ENCODE measurements around the gene CGN. TPM values are rescaled to one million over a fixed set of nuclear protein-coding genes. Genes with fewer than 3 reads are reported as not detected.

The CGN gene
- polyA plus RNA-seq, 1 donor from 2014 or later = 4.4 TPM

DNA sequence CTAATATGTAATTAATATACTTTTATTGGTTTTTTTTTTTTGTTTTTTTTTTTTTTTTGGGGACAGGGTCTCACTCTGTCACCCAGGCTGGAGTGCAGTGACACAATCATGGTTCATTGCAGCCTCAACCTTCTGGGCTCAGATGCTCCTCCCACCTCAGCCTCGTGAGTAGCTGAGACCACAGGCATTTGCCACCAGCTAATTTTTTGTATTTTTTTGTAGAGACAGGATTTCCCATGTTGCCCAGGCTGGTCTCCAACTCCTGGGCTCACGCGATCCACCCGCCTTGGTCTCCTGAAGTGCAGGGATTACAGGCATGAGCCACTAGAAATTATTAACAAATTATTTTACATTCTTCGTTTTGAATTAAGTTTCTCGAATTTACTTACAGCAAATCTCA lies 35.1 kb upstream of the CGN start:
- Histone ChIP-seq H2AFZ (ENCODE audit: low read depth, low read length) (no peak overlapping the region), H3K27ac (ENCODE audit: low read length) (no peak overlapping the region)

GRCh38 chr1:151477066-151477465 lies 34.1 kb upstream of the CGN start:
- no peak for TF ChIP-seq EZH2 (IDR thresholded peaks at IDR 0.05; ENCODE audit: borderline replicate concordance, insufficient read depth, low read length, poor library complexity, severe bottlenecking)
- no peak for TF ChIP-seq TAF1 (IDR thresholded peaks at IDR 0.05; ENCODE audit: low read depth)
- TF ChIP-seq, protein P1, sequence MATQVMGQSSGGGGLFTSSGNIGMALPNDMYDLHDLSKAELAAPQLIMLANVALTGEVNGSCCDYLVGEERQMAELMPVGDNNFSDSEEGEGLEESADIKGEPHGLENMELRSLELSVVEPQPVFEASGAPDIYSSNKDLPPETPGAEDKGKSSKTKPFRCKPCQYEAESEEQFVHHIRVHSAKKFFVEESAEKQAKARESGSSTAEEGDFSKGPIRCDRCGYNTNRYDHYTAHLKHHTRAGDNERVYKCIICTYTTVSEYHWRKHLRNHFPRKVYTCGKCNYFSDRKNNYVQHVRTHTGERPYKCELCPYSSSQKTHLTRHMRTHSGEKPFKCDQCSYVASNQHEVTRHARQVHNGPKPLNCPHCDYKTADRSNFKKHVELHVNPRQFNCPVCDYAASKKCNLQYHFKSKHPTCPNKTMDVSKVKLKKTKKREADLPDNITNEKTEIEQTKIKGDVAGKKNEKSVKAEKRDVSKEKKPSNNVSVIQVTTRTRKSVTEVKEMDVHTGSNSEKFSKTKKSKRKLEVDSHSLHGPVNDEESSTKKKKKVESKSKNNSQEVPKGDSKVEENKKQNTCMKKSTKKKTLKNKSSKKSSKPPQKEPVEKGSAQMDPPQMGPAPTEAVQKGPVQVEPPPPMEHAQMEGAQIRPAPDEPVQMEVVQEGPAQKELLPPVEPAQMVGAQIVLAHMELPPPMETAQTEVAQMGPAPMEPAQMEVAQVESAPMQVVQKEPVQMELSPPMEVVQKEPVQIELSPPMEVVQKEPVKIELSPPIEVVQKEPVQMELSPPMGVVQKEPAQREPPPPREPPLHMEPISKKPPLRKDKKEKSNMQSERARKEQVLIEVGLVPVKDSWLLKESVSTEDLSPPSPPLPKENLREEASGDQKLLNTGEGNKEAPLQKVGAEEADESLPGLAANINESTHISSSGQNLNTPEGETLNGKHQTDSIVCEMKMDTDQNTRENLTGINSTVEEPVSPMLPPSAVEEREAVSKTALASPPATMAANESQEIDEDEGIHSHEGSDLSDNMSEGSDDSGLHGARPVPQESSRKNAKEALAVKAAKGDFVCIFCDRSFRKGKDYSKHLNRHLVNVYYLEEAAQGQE (IDR thresholded peaks at IDR 0.05; ENCODE audit: borderline replicate concordance) = no peak
- TF ChIP-seq POLR2AphosphoS5 (IDR thresholded peaks at IDR 0.05) = no peak
- no peak for TF ChIP-seq SMC3 (conservative IDR thresholded peaks at IDR 0.05; ENCODE audit: poor library complexity)
- no peak for TF ChIP-seq RAD21 (conservative IDR thresholded peaks at IDR 0.05)
- no peak for TF ChIP-seq EP300 (conservative IDR thresholded peaks at IDR 0.05; ENCODE audit: poor library complexity, severe bottlenecking)
- no peak for TF ChIP-seq MXI1 (conservative IDR thresholded peaks at IDR 0.05; ENCODE audit: poor library complexity, severe bottlenecking)
- TF ChIP-seq, protein P2, sequence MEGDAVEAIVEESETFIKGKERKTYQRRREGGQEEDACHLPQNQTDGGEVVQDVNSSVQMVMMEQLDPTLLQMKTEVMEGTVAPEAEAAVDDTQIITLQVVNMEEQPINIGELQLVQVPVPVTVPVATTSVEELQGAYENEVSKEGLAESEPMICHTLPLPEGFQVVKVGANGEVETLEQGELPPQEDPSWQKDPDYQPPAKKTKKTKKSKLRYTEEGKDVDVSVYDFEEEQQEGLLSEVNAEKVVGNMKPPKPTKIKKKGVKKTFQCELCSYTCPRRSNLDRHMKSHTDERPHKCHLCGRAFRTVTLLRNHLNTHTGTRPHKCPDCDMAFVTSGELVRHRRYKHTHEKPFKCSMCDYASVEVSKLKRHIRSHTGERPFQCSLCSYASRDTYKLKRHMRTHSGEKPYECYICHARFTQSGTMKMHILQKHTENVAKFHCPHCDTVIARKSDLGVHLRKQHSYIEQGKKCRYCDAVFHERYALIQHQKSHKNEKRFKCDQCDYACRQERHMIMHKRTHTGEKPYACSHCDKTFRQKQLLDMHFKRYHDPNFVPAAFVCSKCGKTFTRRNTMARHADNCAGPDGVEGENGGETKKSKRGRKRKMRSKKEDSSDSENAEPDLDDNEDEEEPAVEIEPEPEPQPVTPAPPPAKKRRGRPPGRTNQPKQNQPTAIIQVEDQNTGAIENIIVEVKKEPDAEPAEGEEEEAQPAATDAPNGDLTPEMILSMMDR (IDR thresholded peaks at IDR 0.05; ENCODE audit: poor library complexity, severe bottlenecking) = no peak
- Histone ChIP-seq H4K20me1 (ENCODE audit: insufficient read depth) (no peaks in the 10 kb centered on the region), H3K36me3 (ENCODE audit: insufficient read depth, low read length) (no peaks in the 10 kb centered on the region), H3K79me2 (replicated peaks; ENCODE audit: insufficient read depth, low read length) (no peaks in the 10 kb centered on the region), H2AFZ (ENCODE audit: low read depth, low read length) (no peak overlapping the region), H3K9me3 (ENCODE audit: low read length) (peaks cover 3% of the 10 kb centered on the region), H3F3A (ENCODE audit: insufficient read depth, low read length, poor library complexity, severe bottlenecking) (no peaks in the 10 kb centered on the region), H3K4me3 (ENCODE audit: low read length) (no peak overlapping the region), H3K9me2 (ENCODE audit: insufficient read depth, low read length) (no peaks in the 10 kb centered on the region), H3K4me2 (ENCODE audit: low read length) (no peak overlapping the region), H3K27me3 (ENCODE audit: insufficient read depth, low read depth, low read length) (no peaks in the 10 kb centered on the region), H3K27ac (ENCODE audit: low read length) (no peak overlapping the region), H3K9ac (ENCODE audit: low read length) (no peak overlapping the region)

More for the DNA sequence above, 35.1 kb upstream of the CGN start:
- Histone ChIP-seq H3K4me3 (ENCODE audit: low read length) (no peak overlapping the region), H3K9me2 (ENCODE audit: insufficient read depth, low read length) (no peaks in the 10 kb centered on the region), H3K4me2 (ENCODE audit: low read length) (no peak overlapping the region), H3K9me3 (ENCODE audit: low read length) (no peaks in the 10 kb centered on the region), H3K27me3 (ENCODE audit: insufficient read depth, low read depth, low read length) (no peaks in the 10 kb centered on the region), H3F3A (ENCODE audit: insufficient read depth, low read length, poor library complexity, severe bottlenecking) (no peaks in the 10 kb centered on the region), H4K20me1 (ENCODE audit: insufficient read depth) (no peaks in the 10 kb centered on the region), H3K9ac (ENCODE audit: low read length) (no peak overlapping the region), H3K79me2 (replicated peaks; ENCODE audit: insufficient read depth, low read length) (no peaks in the 10 kb centered on the region), H3K36me3 (ENCODE audit: insufficient read depth, low read length) (no peaks in the 10 kb centered on the region)
- TF ChIP-seq POLR2AphosphoS5 (IDR thresholded peaks at IDR 0.05) = no peak
- no peak for TF ChIP-seq EZH2 (IDR thresholded peaks at IDR 0.05; ENCODE audit: borderline replicate concordance, insufficient read depth, low read length, poor library complexity, severe bottlenecking)
- TF ChIP-seq, protein P1 (IDR thresholded peaks at IDR 0.05; ENCODE audit: borderline replicate concordance) = no peak
- TF ChIP-seq MXI1 (conservative IDR thresholded peaks at IDR 0.05; ENCODE audit: poor library complexity, severe bottlenecking) = no peak
- TF ChIP-seq TAF1 (IDR thresholded peaks at IDR 0.05; ENCODE audit: low read depth) = no peak
- TF ChIP-seq, protein P2 (IDR thresholded peaks at IDR 0.05; ENCODE audit: poor library complexity, severe bottlenecking) = no peak
- no peak for TF ChIP-seq RAD21 (conservative IDR thresholded peaks at IDR 0.05)

All from neural cell (in vitro differentiated cells).